Mucosa of descending colon (tissue), 3 donors: Measurements from ENCODE around the gene SCGB1D1. TPM values are rescaled to one million over a fixed set of nuclear protein-coding genes. Genes with fewer than 3 reads are reported as not detected.

Source experiments
- ATAC-seq: fragments of 200-7000 bp; cut with Tn5 transposase; one replicate; pipeline ENCODE4 v1.9.1; 2020; ENCODE audit warnings: mild to moderate bottlenecking, moderate library complexity
- DNase-seq, 3 donors: peaks; one replicate each; pipeline ENCODE4 v3.0.0-alpha.2; 2020
- H3K36me3 ChIP-seq: fragments of 200-600 bp; one replicate; pipeline ENCODE4 v1.8.0; 2021; ENCODE audit warnings: low read depth, mild to moderate bottlenecking
- H3K4me1 ChIP-seq: fragments of 200-600 bp; one replicate; pipeline ENCODE4 v1.8.0; 2021; ENCODE audit warnings: low read depth, mild to moderate bottlenecking
- H3K4me3 ChIP-seq: fragments of 200-600 bp; one replicate; pipeline ENCODE4 v1.8.0; 2021; ENCODE audit warnings: mild to moderate bottlenecking
- H3K9me3 ChIP-seq: fragments of 200-600 bp; one replicate; pipeline ENCODE4 v1.8.0; 2021; ENCODE audit warnings: mild to moderate bottlenecking
- intact Hi-C, 2 donors: fragments of 100-400 bp; cut with DNase I in 1 of 2; cut with micrococcal nuclease in 1 of 2; formaldehyde crosslinking; loops; one replicate each; pipeline versions ENCODE4 v1.11.0 to v1.11.1; 2022; cut with DNase I, micrococcal nuclease
- total RNA-seq, 3 donors: library from RNA; stranded (reverse); fragmentation: NEBNext Ultra II Directional in 2 of 3; extraction: Animal tissue kit (Norgen Biotek cat#: 25700) in 2 of 3; gene quantifications; one replicate each; pipeline versions ENCODE4 v1.2.1 to v1.2.4, GENCODE V29; 2021 to 2023
- TF ChIP-seq, protein P1 (sequence below): fragments of 200-600 bp; IDR thresholded peaks from one replicate; pipeline ENCODE4 v1.8.0; 2022; ENCODE audit warnings: antibody characterized with exemption, mild to moderate bottlenecking
- donor health status: DM: no; HTN: no; CAD: no; lungs with moderate emphysema.
- donor health status: DM: no; HTN: no; CAD: no.
- donor health status: DM: no; HTN: yes; CAD: no.

Gene SCGB1D1
- total RNA-seq, 3 donors from 2014 or later: not detected

DNA sequence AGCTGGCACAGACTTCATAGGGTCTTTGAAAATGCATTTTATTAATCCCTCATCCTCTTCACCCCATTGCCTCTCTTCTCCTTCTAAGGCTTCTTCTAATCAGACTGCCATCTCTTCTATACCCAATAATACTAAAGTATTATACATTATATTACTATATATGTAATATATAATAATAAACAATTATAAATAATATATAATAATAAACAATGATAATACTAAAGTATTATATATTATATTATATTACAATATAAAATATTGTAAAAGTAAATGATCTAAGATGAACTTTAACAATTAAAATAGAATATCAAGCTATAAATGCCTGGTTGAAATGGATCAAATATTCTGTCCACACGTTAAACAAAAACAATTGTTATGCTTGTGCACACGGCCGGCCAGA, 31.5 kb downstream of the SCGB1D1 start:
- no peaks in the 10 kb centered on the region for H3K4me1 ChIP-seq
- DNase-seq (no peak), ATAC-seq (no peak)
- peaks cover 30% of the 10 kb centered on the region for H3K9me3 ChIP-seq
- no peak overlapping the region for H3K4me3 ChIP-seq
- no peaks in the 10 kb centered on the region for H3K36me3 ChIP-seq
- intact Hi-C loops: no loop called here
- TF ChIP-seq, protein P1, sequence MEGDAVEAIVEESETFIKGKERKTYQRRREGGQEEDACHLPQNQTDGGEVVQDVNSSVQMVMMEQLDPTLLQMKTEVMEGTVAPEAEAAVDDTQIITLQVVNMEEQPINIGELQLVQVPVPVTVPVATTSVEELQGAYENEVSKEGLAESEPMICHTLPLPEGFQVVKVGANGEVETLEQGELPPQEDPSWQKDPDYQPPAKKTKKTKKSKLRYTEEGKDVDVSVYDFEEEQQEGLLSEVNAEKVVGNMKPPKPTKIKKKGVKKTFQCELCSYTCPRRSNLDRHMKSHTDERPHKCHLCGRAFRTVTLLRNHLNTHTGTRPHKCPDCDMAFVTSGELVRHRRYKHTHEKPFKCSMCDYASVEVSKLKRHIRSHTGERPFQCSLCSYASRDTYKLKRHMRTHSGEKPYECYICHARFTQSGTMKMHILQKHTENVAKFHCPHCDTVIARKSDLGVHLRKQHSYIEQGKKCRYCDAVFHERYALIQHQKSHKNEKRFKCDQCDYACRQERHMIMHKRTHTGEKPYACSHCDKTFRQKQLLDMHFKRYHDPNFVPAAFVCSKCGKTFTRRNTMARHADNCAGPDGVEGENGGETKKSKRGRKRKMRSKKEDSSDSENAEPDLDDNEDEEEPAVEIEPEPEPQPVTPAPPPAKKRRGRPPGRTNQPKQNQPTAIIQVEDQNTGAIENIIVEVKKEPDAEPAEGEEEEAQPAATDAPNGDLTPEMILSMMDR: no peak

DNA sequence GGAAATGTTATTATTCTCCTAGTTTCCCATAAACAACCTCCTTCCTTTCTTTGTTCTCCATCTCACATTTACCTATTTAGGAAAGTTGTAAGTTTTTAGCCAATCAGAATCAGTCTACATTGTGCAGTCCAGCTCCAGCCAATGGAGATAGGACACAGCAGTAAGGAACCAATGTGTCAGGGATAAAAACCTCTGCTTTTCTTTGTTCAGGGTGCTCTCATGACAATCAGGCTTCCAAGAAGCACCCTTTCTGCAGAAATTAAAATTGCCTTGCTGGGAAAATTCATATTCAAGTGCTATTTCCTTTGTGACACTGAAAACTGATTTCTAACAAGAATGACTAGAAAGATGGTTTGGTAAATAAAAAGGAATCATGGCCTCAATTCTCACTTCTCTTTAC, 33.1 kb downstream of the SCGB1D1 start:
- TF ChIP-seq, protein P1: no peak
- H3K4me1 ChIP-seq: no peaks in the 10 kb centered on the region
- ATAC-seq: no peak
- intact Hi-C loops: no loop called here
- DNase-seq: no peak
- H3K9me3 ChIP-seq: peaks cover 30% of the 10 kb centered on the region
- no peaks in the 10 kb centered on the region for H3K36me3 ChIP-seq
- no peak overlapping the region for H3K4me3 ChIP-seq

DNA sequence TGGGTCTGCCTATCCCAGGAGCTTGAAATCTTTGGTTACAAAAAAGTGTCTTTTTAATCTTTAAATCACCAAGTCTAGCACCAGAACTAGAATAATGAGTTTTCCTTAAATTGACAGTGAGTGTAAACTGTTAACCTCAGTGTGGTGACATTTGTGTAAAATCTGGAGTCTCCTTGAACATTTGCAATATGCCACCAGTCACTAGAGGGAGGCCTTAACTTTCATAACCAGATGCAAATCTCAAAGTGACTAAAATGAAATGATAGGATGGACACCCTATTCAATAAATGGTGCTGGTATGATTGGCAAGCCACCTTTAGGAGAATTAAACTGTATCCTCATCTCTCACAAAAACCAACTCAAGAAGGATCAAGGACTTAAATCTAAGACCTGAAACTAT, 43.7 kb downstream of the SCGB1D1 start:
- H3K36me3 ChIP-seq: no peaks in the 10 kb centered on the region
- TF ChIP-seq, protein P1: no peak
- no peaks in the 10 kb centered on the region for H3K4me1 ChIP-seq
- H3K9me3 ChIP-seq: no peaks in the 10 kb centered on the region
- ATAC-seq: no peak
- DNase-seq: no peak
- H3K4me3 ChIP-seq: no peak overlapping the region
- intact Hi-C loops: no loop called here

GRCh38 chr11:62236187-62236586, 46.2 kb downstream of the SCGB1D1 start:
- Histone ChIP-seq H3K36me3 (no peaks in the 10 kb centered on the region), H3K9me3 (no peaks in the 10 kb centered on the region), H3K4me1 (no peaks in the 10 kb centered on the region), H3K4me3 (no peak overlapping the region)
- DNase-seq: no peak
- intact Hi-C loops: no loop called here
- no peak for ATAC-seq
- TF ChIP-seq, protein P1: no peak

- Histone ChIP-seq H3K36me3 (no peaks in the 10 kb centered on the region), H3K9me3 (no peaks in the 10 kb centered on the region), H3K4me1 (no peaks in the 10 kb centered on the region), H3K4me3 (no peak overlapping the region)
- DNase-seq: no peak
- intact Hi-C loops: no loop called here
- TF ChIP-seq, protein P1: no peak
- no peak for ATAC-seq
These were observed 47.5 kb downstream of the SCGB1D1 start for GRCh38 chr11:62237499-62237898.

DNA sequence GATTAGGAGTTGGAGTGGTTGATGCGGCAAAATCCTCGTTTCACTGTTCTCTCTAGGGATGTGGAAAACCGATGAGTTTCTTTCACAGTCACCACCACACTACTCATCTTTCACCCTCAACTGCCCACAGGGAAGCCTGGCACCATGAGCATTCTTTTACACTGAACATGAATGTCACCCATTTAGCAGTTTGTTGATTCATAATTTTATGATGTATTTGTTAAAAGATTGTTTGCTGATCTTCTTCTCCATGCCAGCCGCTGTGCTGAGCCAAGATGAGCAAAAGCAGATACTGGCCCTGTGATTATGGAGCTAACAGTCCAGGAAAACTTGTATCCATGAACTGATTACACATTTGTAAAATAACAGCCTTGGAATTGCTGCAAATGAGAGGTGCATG, 48.1 kb downstream of the SCGB1D1 start:
- TF ChIP-seq, protein P1: no peak
- no peak overlapping the region for H3K4me3 ChIP-seq
- intact Hi-C loops: no loop called here
- ATAC-seq: no peak
- no peaks in the 10 kb centered on the region for H3K4me1 ChIP-seq
- no peaks in the 10 kb centered on the region for H3K36me3 ChIP-seq
- no peaks in the 10 kb centered on the region for H3K9me3 ChIP-seq
- no peak for DNase-seq
